Smooth muscle cell (in vitro differentiated cells): ENCODE results near the gene CARD19. TPM values are rescaled to one million over a fixed set of nuclear protein-coding genes. Genes with fewer than 3 reads are reported as not detected.

Experiments
- DNase-seq: peaks from one replicate; lab custom pipeline; 2025; ENCODE audit not compliant: unreplicated experiment; lab: John Stamatoyannopoulos, UW
- H2AFZ ChIP-seq: fragments of 200-600 bp; sonication (generic); 2 replicates; pipeline ENCODE4 v1.6.0; 2016; ENCODE audit warnings: antibody characterized with exemption, low read depth, mild to moderate bottlenecking
- H3F3A ChIP-seq: fragments of 200-600 bp; sonication (generic); 2 replicates; pipeline ENCODE4 v1.6.0; 2017; ENCODE audit warnings: antibody characterized with exemption, low read depth
- H3K27ac ChIP-seq: fragments of 200-600 bp; sonication (generic); 2 replicates; pipeline ENCODE4 v1.5.1; 2016; ENCODE audit warnings: low read depth, mild to moderate bottlenecking
- H3K27me3 ChIP-seq: fragments of 200-600 bp; sonication (generic); 2 replicates; pipeline ENCODE4 v1.6.1; 2016; ENCODE audit warnings: low read depth, mild to moderate bottlenecking
- H3K36me3 ChIP-seq: fragments of 200-600 bp; sonication (generic); 2 replicates; pipeline ENCODE4 v1.5.1; 2016; ENCODE audit warnings: low read depth
- H3K4me1 ChIP-seq: fragments of 200-600 bp; sonication (generic); 2 replicates; pipeline ENCODE4 v1.5.1; 2016; ENCODE audit warnings: low read depth
- H3K4me2 ChIP-seq: fragments of 200-600 bp; sonication (generic); 2 replicates; pipeline ENCODE4 v1.6.0; 2016; ENCODE audit warnings: mild to moderate bottlenecking
- H3K4me3 ChIP-seq: fragments of 200-600 bp; sonication (generic); 2 replicates; pipeline ENCODE4 v1.5.1; 2016; ENCODE audit warnings: mild to moderate bottlenecking
- H3K79me2 ChIP-seq: fragments of 200-600 bp; sonication (generic); 2 replicates; pipeline ENCODE4 v1.6.0; 2016; ENCODE audit warnings: low read depth, mild to moderate bottlenecking
- H3K9ac ChIP-seq: fragments of 200-600 bp; sonication (generic); 2 replicates; pipeline ENCODE4 v1.6.0; 2016; ENCODE audit warnings: low read depth
- H3K9me3 ChIP-seq: fragments of 200-600 bp; sonication (generic); replicated peaks from 2 replicates; pipeline ENCODE4 v1.5.1; 2016; ENCODE audit warnings: low read depth
- H4K20me1 ChIP-seq: fragments of 200-600 bp; sonication (generic); 2 replicates; pipeline ENCODE4 v1.6.0; 2016; ENCODE audit warnings: low read depth
- WGBS: methylation state at CpG from one replicate; pipeline ENCODE4 v1.1.7; 2016; ENCODE audit warnings: low lambda C conversion rate; 5-methylcytosine and 5-hydroxymethylcytosine counted together
- polyA plus RNA-seq: library from polyadenylated mRNA; unstranded; fragments of >200 nt; fragmentation: Nextera tagmentation; extraction: Ambion mirVana; gene quantifications from 2 replicates; pipeline ENCODE4 v1.2.1, GENCODE V29; 2016
- total RNA-seq: library from RNA; depleted of rRNA; stranded (reverse); fragments of >200 nt; gene quantifications from 2 replicates; pipeline ENCODE4 v1.2.3, GENCODE V29; 2014
- TF ChIP-seq, protein P1 (sequence below): fragments of 200-600 bp; sonication (generic); IDR thresholded peaks from 2 replicates; pipeline ENCODE4 v1.5.1; 2017; ENCODE audit warnings: borderline replicate concordance, mild to moderate bottlenecking, antibody characterized with exemption; ENCODE audit not compliant: insufficient read depth, poor library complexity, severe bottlenecking

The CARD19 gene
- total and polyA plus RNA-seq, 2 experiments from 2014 or later = 86.0 to 88.1 TPM

DNA sequence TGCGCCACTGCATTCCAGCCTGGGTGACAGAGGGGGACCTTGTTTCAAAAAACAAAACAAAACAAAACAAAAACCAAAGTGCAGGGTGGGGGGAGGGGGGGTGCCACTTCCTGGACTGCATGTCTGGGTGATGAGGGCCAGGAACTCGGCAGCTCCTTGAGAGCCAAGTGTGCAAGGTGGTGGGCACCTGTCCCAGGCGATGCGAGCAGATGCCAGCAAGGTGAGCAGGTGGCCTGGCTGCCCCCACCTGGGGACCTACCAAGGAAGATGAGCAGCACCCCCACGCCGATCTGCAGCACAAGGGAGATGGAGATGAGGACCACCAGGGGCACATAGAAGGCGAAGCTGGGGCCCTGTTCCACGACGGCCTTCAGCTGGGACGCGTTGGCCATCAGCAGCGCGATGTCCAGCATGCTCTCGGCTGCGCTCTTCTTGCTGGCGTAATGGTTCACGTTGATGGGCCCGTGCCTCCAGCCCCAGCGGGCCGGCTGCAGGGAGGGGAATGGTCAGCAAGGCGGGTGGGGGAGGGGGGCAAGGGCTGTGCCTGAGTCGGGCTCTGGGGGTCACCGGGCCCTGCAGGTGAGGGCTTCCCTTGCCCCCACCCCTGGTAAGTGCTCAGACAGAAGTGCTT, 30.2 kb downstream of the CARD19 start:
- Histone ChIP-seq H3K9ac (no peak overlapping the region), H3K9me3 (no peaks in the 10 kb centered on the region), H3K36me3 (no peaks in the 10 kb centered on the region), H3F3A (peaks cover 4% of the 10 kb centered on the region), H3K4me2 (peak overlapping the region; percentile 66), H3K27ac (peak overlapping the region; percentile 57), H3K79me2 (peaks cover 4% of the 10 kb centered on the region), H2AFZ (no peak overlapping the region), H3K4me1 (peaks cover 12% of the 10 kb centered on the region), H3K27me3 (no peaks in the 10 kb centered on the region), H3K4me3 (no peak overlapping the region), H4K20me1 (peaks cover 4% of the 10 kb centered on the region)
- no peak for DNase-seq
- WGBS = 88% methylated on average over 23 of the region's 23 CpGs
- TF ChIP-seq, protein P1, sequence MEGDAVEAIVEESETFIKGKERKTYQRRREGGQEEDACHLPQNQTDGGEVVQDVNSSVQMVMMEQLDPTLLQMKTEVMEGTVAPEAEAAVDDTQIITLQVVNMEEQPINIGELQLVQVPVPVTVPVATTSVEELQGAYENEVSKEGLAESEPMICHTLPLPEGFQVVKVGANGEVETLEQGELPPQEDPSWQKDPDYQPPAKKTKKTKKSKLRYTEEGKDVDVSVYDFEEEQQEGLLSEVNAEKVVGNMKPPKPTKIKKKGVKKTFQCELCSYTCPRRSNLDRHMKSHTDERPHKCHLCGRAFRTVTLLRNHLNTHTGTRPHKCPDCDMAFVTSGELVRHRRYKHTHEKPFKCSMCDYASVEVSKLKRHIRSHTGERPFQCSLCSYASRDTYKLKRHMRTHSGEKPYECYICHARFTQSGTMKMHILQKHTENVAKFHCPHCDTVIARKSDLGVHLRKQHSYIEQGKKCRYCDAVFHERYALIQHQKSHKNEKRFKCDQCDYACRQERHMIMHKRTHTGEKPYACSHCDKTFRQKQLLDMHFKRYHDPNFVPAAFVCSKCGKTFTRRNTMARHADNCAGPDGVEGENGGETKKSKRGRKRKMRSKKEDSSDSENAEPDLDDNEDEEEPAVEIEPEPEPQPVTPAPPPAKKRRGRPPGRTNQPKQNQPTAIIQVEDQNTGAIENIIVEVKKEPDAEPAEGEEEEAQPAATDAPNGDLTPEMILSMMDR = no peak

DNA sequence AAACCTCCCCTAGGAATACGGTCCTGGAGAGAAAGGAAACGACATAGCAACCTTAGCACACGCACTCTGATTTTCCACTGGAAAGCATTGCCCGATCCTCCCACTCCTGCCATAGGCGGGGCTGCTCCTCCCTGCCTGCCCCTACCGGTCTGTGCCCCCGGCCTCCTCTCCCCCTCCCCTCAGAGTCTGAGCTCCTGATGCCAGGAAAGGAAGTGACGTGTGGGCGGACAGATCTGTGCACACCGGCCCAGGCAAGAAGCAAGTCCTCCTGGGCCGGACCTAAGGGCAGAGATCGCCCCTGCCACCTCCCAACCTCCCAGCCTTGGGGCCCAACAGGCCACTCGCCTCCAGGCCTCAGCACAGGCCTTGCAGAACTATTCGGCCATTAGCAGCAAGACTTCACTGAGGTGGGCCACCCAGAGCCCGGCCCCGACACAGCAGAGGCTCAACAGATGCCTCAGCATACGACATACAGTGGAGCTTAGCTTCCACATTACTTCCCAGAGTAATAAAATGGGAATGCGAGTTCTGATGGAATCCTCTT, 30.9 kb downstream of the CARD19 start:
- H3K9me3 ChIP-seq = no peaks in the 10 kb centered on the region
- no peak overlapping the region for H2AFZ ChIP-seq
- TF ChIP-seq, protein P1 = no peak
- no peak for DNase-seq
- peaks cover 4% of the 10 kb centered on the region for H4K20me1 ChIP-seq
- peak overlapping the region; percentile 57 for H3K27ac ChIP-seq
- no peak overlapping the region for H3K4me3 ChIP-seq
- H3K4me2 ChIP-seq = peak overlapping the region; percentile 66
- H3K79me2 ChIP-seq = peaks cover 10% of the 10 kb centered on the region
- 28% methylated on average over 13 of the region's 18 CpGs for WGBS
- H3K4me1 ChIP-seq = peaks cover 12% of the 10 kb centered on the region
- peaks cover 4% of the 10 kb centered on the region for H3F3A ChIP-seq
- no peak overlapping the region for H3K9ac ChIP-seq
- H3K27me3 ChIP-seq = no peaks in the 10 kb centered on the region
- H3K36me3 ChIP-seq = no peaks in the 10 kb centered on the region

DNA sequence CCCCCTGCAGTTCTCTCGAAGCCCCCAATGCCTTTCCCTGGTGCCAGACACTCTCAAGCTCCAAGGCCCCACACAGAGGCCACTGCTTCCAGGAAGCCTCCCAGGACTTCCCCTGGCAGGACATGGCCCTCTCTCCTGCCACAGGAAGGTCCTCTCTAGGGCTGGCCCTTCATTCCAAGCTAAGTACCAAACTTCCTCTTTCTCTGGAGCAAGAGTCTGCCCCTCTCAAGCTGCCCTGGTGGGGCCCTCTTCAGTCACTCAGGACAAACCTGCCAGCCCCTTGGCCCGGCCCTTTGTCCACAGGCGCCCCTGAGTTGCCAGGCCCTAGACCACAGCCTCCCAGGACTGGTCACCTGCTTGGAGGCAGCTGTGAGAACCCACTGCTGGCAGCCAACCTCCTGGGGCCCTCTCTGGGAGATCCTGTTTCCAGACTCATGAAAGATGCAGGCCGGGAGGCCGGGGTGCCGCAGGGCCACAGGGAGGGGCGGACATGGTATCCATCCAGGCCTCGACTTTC, 31.4 kb downstream of the CARD19 start:
- Histone ChIP-seq H3K27ac (peak overlapping the region; percentile 57), H2AFZ (no peak overlapping the region), H3K36me3 (no peaks in the 10 kb centered on the region), H3K79me2 (peaks cover 16% of the 10 kb centered on the region), H3K4me1 (peaks cover 12% of the 10 kb centered on the region), H4K20me1 (peaks cover 4% of the 10 kb centered on the region), H3F3A (peaks cover 4% of the 10 kb centered on the region), H3K27me3 (no peaks in the 10 kb centered on the region), H3K9me3 (no peaks in the 10 kb centered on the region), H3K4me3 (no peak overlapping the region), H3K4me2 (peak overlapping the region; percentile 66), H3K9ac (no peak overlapping the region)
- no peak for DNase-seq
- 60% methylated on average over 8 of the region's 8 CpGs for WGBS
- TF ChIP-seq, protein P1 = no peak
